Measurements from ENCODE around the gene RAD51C. TPM values are rescaled to one million over a fixed set of nuclear protein-coding genes. Genes with fewer than 3 reads are reported as not detected.

Gene RAD51C
- total and polyA plus RNA-seq, 9 of the 15 experiments (the other 6 are each of a cell fraction or from before 2014, with no cell fraction given) = 93.9 to 341 (median 135) TPM

- TF ChIP-seq GTF2F1 (IDR thresholded peaks at IDR 0.05; ENCODE audit: low read depth, low read length) (peak; percentile 100), SAFB2 (IDR thresholded peaks at IDR 0.05; ENCODE audit: borderline replicate concordance, low read depth, low read length, severe bottlenecking) (no peak), CEBPZ (IDR thresholded peaks at IDR 0.05; ENCODE audit: borderline replicate concordance, low read depth, low read length) (peak; percentile 77), LARP7 (IDR thresholded peaks at IDR 0.05) (peak; percentile 53; the same call in 1 of the 2 replicates), DACH1 (IDR thresholded peaks at IDR 0.05; ENCODE audit: partially characterized antibody) (peak; percentile 71), ZNF316 (IDR thresholded peaks at IDR 0.05) (peak; percentile 99), ZNF561 (CRISPR knock-in tag; conservative IDR thresholded peaks at IDR 0.05) (peak; percentile 100), PPARD (CRISPR knock-in tag; IDR thresholded peaks at IDR 0.05) (peak; percentile 77; the same call in 1 of the 2 replicates), THRAP3 (IDR thresholded peaks at IDR 0.05; ENCODE audit: borderline replicate concordance) (peak; percentile 100), THAP7 (CRISPR knock-in tag; IDR thresholded peaks at IDR 0.05) (peak; percentile 98), ATF1 (CRISPR knock-in tag; IDR thresholded peaks at IDR 0.05) (no peak), ATF1 (tag; IDR thresholded peaks at IDR 0.05) (peak; percentile 80), HCFC1 (IDR thresholded peaks at IDR 0.05; ENCODE audit: low read depth, low read length) (peak; percentile 77), HES1 (IDR thresholded peaks at IDR 0.05; ENCODE audit: low read depth) (peak; percentile 68), ZFPM2 (CRISPR knock-in tag; IDR thresholded peaks at IDR 0.05) (peak; percentile 100)
These were observed 13.0 kb upstream of the RAD51C start (continued) for GRCh38 chr17:58679263-58680037.

Data from K562 (cell line).